Measurements from ENCODE around the gene LRRC37A2.
"Not testable (repeated sequence)": the region's sequence is repeated elsewhere in the genome, so short reads cannot be mapped to it uniquely, and the experiment has no call there.

Gene LRRC37A2

GRCh38 chr17:46512168-46512567 is at the start of gene LRRC37A2:
LRRC37A2 (plus strand) TSS chr17:46512468; CDS start chr17:46512713, 245 bp downstream.
- not testable (repeated sequence) for DNase-seq

GRCh38 chr17:46467618-46468017 is 44.6 kb upstream of the LRRC37A2 start:
- not testable (repeated sequence) for DNase-seq

- DNase-seq, result not testable (repeated sequence)
These were observed 37.8 kb upstream of the LRRC37A2 start for GRCh38 chr17:46474489-46474888.

- not testable (repeated sequence) for DNase-seq
These were observed 36.7 kb upstream of the LRRC37A2 start for GRCh38 chr17:46475583-46475982.

- not testable (repeated sequence) for DNase-seq
These were observed 33.4 kb upstream of the LRRC37A2 start for GRCh38 chr17:46478823-46479222.

- not testable (repeated sequence) for DNase-seq
These were observed 31.0 kb upstream of the LRRC37A2 start for GRCh38 chr17:46481310-46481709.

- DNase-seq, result not testable (repeated sequence)
These were observed 20.2 kb upstream of the LRRC37A2 start for GRCh38 chr17:46492021-46492420.

GRCh38 chr17:46499437-46500139 is 12.7 kb upstream of the LRRC37A2 start:
- not testable (repeated sequence) for DNase-seq

- DNase-seq, result not testable (repeated sequence)
These were observed 6.4 kb upstream of the LRRC37A2 start for GRCh38 chr17:46505896-46506295.

- DNase-seq, result not testable (repeated sequence)
These were observed 22.4 kb downstream of the LRRC37A2 start for GRCh38 chr17:46534716-46535115.

GRCh38 chr17:46548607-46549006 is 36.3 kb downstream of the LRRC37A2 start:
- DNase-seq, result not testable (repeated sequence)

GRCh38 chr17:46559155-46559554 is 46.9 kb downstream of the LRRC37A2 start:
- DNase-seq, result not testable (repeated sequence)

- DNase-seq, result not testable (repeated sequence)
These were observed 47.8 kb downstream of the LRRC37A2 start for GRCh38 chr17:46560048-46560447.

- not testable (repeated sequence) for DNase-seq
These were observed 54.0 kb downstream of the LRRC37A2 start for GRCh38 chr17:46566284-46566683.

- not testable (repeated sequence) for DNase-seq
These were observed 54.7 kb downstream of the LRRC37A2 start for GRCh38 chr17:46566980-46567379.

- not testable (repeated sequence) for DNase-seq
These were observed 59.5 kb downstream of the LRRC37A2 start for GRCh38 chr17:46571796-46572195.

GRCh38 chr17:46579083-46580075 is 67.1 kb downstream of the LRRC37A2 start, which contains the start of gene ARL17A:
ARL17A (minus strand) TSS chr17:46579691; CDS start chr17:46576322, 3,369 bp downstream.
- DNase-seq, result peak; percentile 96

- not testable (repeated sequence) for DNase-seq
These were observed 67.8 kb downstream of the LRRC37A2 start for GRCh38 chr17:46580082-46580481.

- not testable (repeated sequence) for DNase-seq
These were observed 73.2 kb downstream of the LRRC37A2 start for GRCh38 chr17:46585444-46585843.

- DNase-seq, result not testable (repeated sequence)
These were observed 78.2 kb downstream of the LRRC37A2 start, which contains the start of gene NSF for GRCh38 chr17:46590157-46591146. NSF (plus strand) TSS chr17:46590669; CDS start chr17:46590776, 107 bp downstream.

GRCh38 chr17:46591332-46591731 is 79.1 kb downstream of the LRRC37A2 start:
- not testable (repeated sequence) for DNase-seq
